Pancreas (tissue), 10 donors: ENCODE results near the gene N4BP3. TPM values are rescaled to one million over a fixed set of nuclear protein-coding genes. Genes with fewer than 3 reads are reported as not detected.

Source experiments
- ATAC-seq, 4 donors: fragments of 200-7000 bp; cut with Tn5 transposase; one replicate each; pipeline versions ENCODE4 v1.8.0 to v1.9.1; 2020; ENCODE audit warnings: mild to moderate bottlenecking in 4 of 4, moderate library complexity in 4 of 4
- DNase-seq, 6 donors: peaks; one replicate each; pipeline ENCODE4 v3.0.0-alpha.2; 2020
- FAIRE-seq: peaks from 2 replicates; lab custom pipeline; 2012; peaks lifted over from hg19 to GRCh38; lab: Jason Lieb, UNC
- H3K27ac ChIP-seq, 4 donors: fragments of 200-600 bp; sonication (generic); 1 replicate in 3 of 4; 2 replicates in 1 of 4; pipeline versions ENCODE4 v1.5.0 to v1.8.0; 2020
- H3K27me3 ChIP-seq, 4 donors: fragments of 200-600 bp; one replicate each; pipeline ENCODE4 v1.8.0; 2021
- H3K36me3 ChIP-seq, 3 donors: fragments of 200-600 bp; sonication (generic) in 1 of 3; one replicate each; pipeline versions ENCODE4 v1.5.0 to v1.8.0; 2020 to 2021
- H3K4me1 ChIP-seq, 3 donors: fragments of 200-600 bp; one replicate each; pipeline ENCODE4 v1.8.0; 2021
- H3K4me3 ChIP-seq, 4 donors: fragments of 200-600 bp; sonication (generic) in 2 of 4; one replicate each; pipeline versions ENCODE4 v1.5.0 to v1.8.0; 2020 to 2021
- H3K9me3 ChIP-seq, 4 donors: fragments of 200-600 bp; one replicate each; pipeline ENCODE4 v1.8.0; 2021
- CTCF ChIP-seq, 4 donors: fragments of 200-600 bp; sonication (generic) in 3 of 4; IDR thresholded peaks; one replicate each; pipeline versions ENCODE4 v1.5.0 to v1.8.0; 2021; ENCODE audit warnings: antibody characterized with exemption in 4 of 4
- WGBS, 2 donors: extraction: QIAGEN DNeasy Blood & Tissue Kit; methylation state at CpG; one replicate each; pipeline ENCODE4 v1.1.7; 2013; 5-methylcytosine and 5-hydroxymethylcytosine counted together
- intact Hi-C, 3 donors: fragments of 100-400 bp; cut with DNase I; formaldehyde crosslinking; loops; one replicate each; pipeline versions ENCODE4 v1.11.1 to v1.14.2; 2022
- polyA plus RNA-seq, 2 donors: library from polyadenylated mRNA; stranded (reverse); fragments of 200-250 nt; gene quantifications; one replicate each; pipeline ENCODE4 v1.2.3, GENCODE V29; 2013
- total RNA-seq, 6 donors: library from RNA; stranded (reverse); fragmentation: NEBNext Ultra II Directional in 4 of 6; extraction: Animal tissue kit (Norgen Biotek cat#: 25700) in 4 of 6; gene quantifications; one replicate each; pipeline versions ENCODE4 v1.2.1 to v1.2.4, GENCODE V29; 2021 to 2023
- donor health status: healthy with polysubstance abuse.
- donor health status: DM: no; HTN: no; CAD: no; lungs with moderate emphysema.
- donor health status: DM: no; HTN: no; CAD: no.
- donor health status: control.
- donor health status: control.
- donor health status: Bipolar disorder and iron deficiency.
- donor health status: DM: yes; HTN: yes; CAD: no.
- donor health status: DM: no; HTN: no; CAD: no.
- donor health status: DM: no; HTN: no; CAD: no.
- donor health status: DM: yes; HTN: yes; CAD: no.

The N4BP3 gene
- total and polyA plus RNA-seq, 8 donors, result 0.23 to 1.1 (median 0.59) TPM

GRCh38 chr5:178106086-178106485 lies 7.2 kb upstream of the N4BP3 start:
- 58 to 68% methylated on average over 4 of the region's 4 CpGs for WGBS, 2 donors
- Histone ChIP-seq H3K4me3 (no peak overlapping the region), H3K27me3 (no peaks in the 10 kb centered on the region), H3K9me3 (no peaks in the 10 kb centered on the region), H3K36me3 (no peaks in the 10 kb centered on the region), H3K4me1 (no peaks in the 10 kb centered on the region), H3K27ac (no peak overlapping the region)
- DNase-seq (no peak), FAIRE-seq (no peak), ATAC-seq (no peak)
- TF ChIP-seq CTCF (IDR thresholded peaks at IDR 0.05), result no peak
- intact Hi-C loops, result no loop called here

GRCh38 chr5:178106556-178107239 lies 6.6 kb upstream of the N4BP3 start:
- no peaks in the 10 kb centered on the region for H3K9me3 ChIP-seq
- no peak for TF ChIP-seq CTCF (IDR thresholded peaks at IDR 0.05)
- no peak overlapping the region for H3K4me3 ChIP-seq
- H3K27ac ChIP-seq, result no peak overlapping the region
- no peaks in the 10 kb centered on the region for H3K4me1 ChIP-seq
- WGBS, 2 donors, result 71 to 75% methylated on average over 13 of the region's 13 CpGs
- no peaks in the 10 kb centered on the region for H3K36me3 ChIP-seq
- intact Hi-C loops, result no loop called here
- no peak for FAIRE-seq
- no peak for DNase-seq
- no peak for ATAC-seq
- H3K27me3 ChIP-seq, result no peaks in the 10 kb centered on the region

GRCh38 chr5:178107756-178108310 lies 5.5 kb upstream of the N4BP3 start:
- ATAC-seq, result no peak
- no peak for TF ChIP-seq CTCF (IDR thresholded peaks at IDR 0.05)
- H3K9me3 ChIP-seq, result no peaks in the 10 kb centered on the region
- no peaks in the 10 kb centered on the region for H3K4me1 ChIP-seq
- H3K27me3 ChIP-seq, result no peaks in the 10 kb centered on the region
- H3K36me3 ChIP-seq, result no peaks in the 10 kb centered on the region
- H3K4me3 ChIP-seq, result no peak overlapping the region
- WGBS, 2 donors, result 66 to 69% methylated on average over 5 of the region's 5 CpGs
- FAIRE-seq, result no peak
- DNase-seq, result no peak
- intact Hi-C loops, result no loop called here
- H3K27ac ChIP-seq, result no peak overlapping the region

GRCh38 chr5:178108446-178108845 lies 4.9 kb upstream of the N4BP3 start:
- FAIRE-seq (no peak), DNase-seq (no peak), ATAC-seq (no peak)
- Histone ChIP-seq H3K27ac (no peak overlapping the region), H3K36me3 (no peaks in the 10 kb centered on the region), H3K9me3 (no peaks in the 10 kb centered on the region), H3K27me3 (no peaks in the 10 kb centered on the region), H3K4me3 (no peak overlapping the region), H3K4me1 (no peaks in the 10 kb centered on the region)
- WGBS, 2 donors, result 77 to 83% methylated on average over 7 of the region's 7 CpGs
- no peak for TF ChIP-seq CTCF (IDR thresholded peaks at IDR 0.05)
- intact Hi-C loops, result no loop called here

- ATAC-seq (peak in 2 of 4 donors; percentile 36 to 42), FAIRE-seq (no peak), DNase-seq (no peak)
- no peaks in the 10 kb centered on the region for H3K27me3 ChIP-seq
- H3K9me3 ChIP-seq, result no peaks in the 10 kb centered on the region
- no peak overlapping the region for H3K27ac ChIP-seq
- no peak overlapping the region for H3K4me3 ChIP-seq
- H3K36me3 ChIP-seq, result no peaks in the 10 kb centered on the region
- no peak for TF ChIP-seq CTCF (IDR thresholded peaks at IDR 0.05)
- H3K4me1 ChIP-seq, result peaks cover 0 to 2% (median 0%) of the 10 kb centered on the region in 3 donors
- intact Hi-C loops, result no loop called here
These were observed 4.4 kb upstream of the N4BP3 start for GRCh38 chr5:178108966-178109365.
